HepG2 (cell line): ENCODE measurements around the gene SEMA7A. TPM values are rescaled to one million over a fixed set of nuclear protein-coding genes. Genes with fewer than 3 reads are reported as not detected.

ENCODE experiments used
- CCDC6 ChIP-seq: sonication (generic); formaldehyde crosslinking; IDR thresholded peaks from 2 replicates; pipeline ENCODE4 v1.8.1; 2022; ENCODE audit warnings: mild to moderate bottlenecking, missing genetic modification reagents, moderate library complexity
- FIP1L1 ChIP-seq: fragments of 200-400 bp; formaldehyde crosslinking; IDR thresholded peaks from 2 replicates; pipeline ENCODE4 v1.6.1; 2018; ENCODE audit warnings: low read depth, mild to moderate bottlenecking, low read length, moderate library complexity, borderline replicate concordance; ENCODE audit not compliant: insufficient read depth
- FOXM1 ChIP-seq: sonication (generic); formaldehyde crosslinking; IDR thresholded peaks from 2 replicates; pipeline ENCODE4 v1.5.0; 2020; ENCODE audit warnings: missing genetic modification reagents
- GTF3A ChIP-seq: sonication (generic); formaldehyde crosslinking; conservative IDR thresholded peaks from 2 replicates; pipeline ENCODE4 v1.4.0; 2020; ENCODE audit warnings: mild to moderate bottlenecking, missing genetic modification reagents
- IRX3 ChIP-seq: sonication (generic); formaldehyde crosslinking; IDR thresholded peaks from 2 replicates; pipeline ENCODE4 v1.8.1; 2023; ENCODE audit warnings: mild to moderate bottlenecking, low read depth, missing genetic modification reagents, borderline replicate concordance
- KAT7 ChIP-seq: IDR thresholded peaks from 2 replicates; pipeline ENCODE4 v1.6.1; 2018; ENCODE audit warnings: borderline replicate concordance, missing compliant biosample characterization
- KLF6 ChIP-seq: IDR thresholded peaks from 2 replicates; pipeline ENCODE4 v1.8.0; 2016; ENCODE audit warnings: missing biosample characterization, missing genetic modification reagents
- MBD4 ChIP-seq: IDR thresholded peaks from 2 replicates; pipeline ENCODE4 v1.6.1; 2012; ENCODE audit warnings: low read length, inconsistent platforms, borderline replicate concordance
- MYNN ChIP-seq: sonication (generic); formaldehyde crosslinking; IDR thresholded peaks from 2 replicates; pipeline ENCODE4 v1.4.0; 2020; ENCODE audit warnings: mild to moderate bottlenecking, low read depth, missing genetic modification reagents
- PITX1 ChIP-seq: sonication (generic); formaldehyde crosslinking; IDR thresholded peaks from 2 replicates; pipeline ENCODE4 v1.5.1; 2020; ENCODE audit warnings: mild to moderate bottlenecking, missing genetic modification reagents
- RELA ChIP-seq: sonication (generic); formaldehyde crosslinking; IDR thresholded peaks from 2 replicates; pipeline ENCODE4 v1.4.0; 2020; ENCODE audit warnings: missing genetic modification reagents
- TFDP1 ChIP-seq: IDR thresholded peaks from 2 replicates; pipeline ENCODE4 v1.6.1; 2016; ENCODE audit warnings: missing compliant biosample characterization, missing genetic modification reagents, borderline replicate concordance
- THAP7 ChIP-seq: sonication (generic); formaldehyde crosslinking; IDR thresholded peaks from 2 replicates; pipeline ENCODE4 v1.8.1; 2023; ENCODE audit warnings: mild to moderate bottlenecking, missing genetic modification reagents
- ZBTB43 ChIP-seq: sonication (generic); formaldehyde crosslinking; conservative IDR thresholded peaks from 2 replicates; pipeline ENCODE4 v1.4.0; 2020; ENCODE audit warnings: missing genetic modification reagents
- ZC3H13 ChIP-seq: sonication (generic); formaldehyde crosslinking; IDR thresholded peaks from 2 replicates; pipeline ENCODE4 v1.8.1; 2023; ENCODE audit warnings: mild to moderate bottlenecking, missing genetic modification reagents, moderate library complexity
- ZNF430 ChIP-seq: sonication (generic); formaldehyde crosslinking; IDR thresholded peaks from 2 replicates; pipeline ENCODE4 v1.9.0; 2021; ENCODE audit warnings: mild to moderate bottlenecking, missing genetic modification reagents
- ZNF460 ChIP-seq: sonication (generic); formaldehyde crosslinking; IDR thresholded peaks from 2 replicates; pipeline ENCODE4 v1.5.1; 2020; ENCODE audit warnings: missing genetic modification reagents, mild to moderate bottlenecking, borderline replicate concordance
- ZNF614 ChIP-seq: IDR thresholded peaks from 2 replicates; pipeline ENCODE4 v1.6.1; 2018; ENCODE audit warnings: missing biosample characterization, missing genetic modification reagents, inconsistent platforms, borderline replicate concordance
- ZNF691 ChIP-seq: sonication (generic); formaldehyde crosslinking; IDR thresholded peaks from 2 replicates; pipeline ENCODE4 v1.4.0; 2020; ENCODE audit warnings: missing genetic modification reagents, low read depth, mild to moderate bottlenecking, borderline replicate concordance
- ZNF710 ChIP-seq: sonication (generic); formaldehyde crosslinking; IDR thresholded peaks from 2 replicates; pipeline ENCODE4 v1.5.0; 2020; ENCODE audit warnings: mild to moderate bottlenecking, missing genetic modification reagents, borderline replicate concordance
- ZNF782 ChIP-seq: sonication (generic); formaldehyde crosslinking; IDR thresholded peaks from 2 replicates; pipeline ENCODE4 v1.4.0; 2020; ENCODE audit warnings: missing genetic modification reagents, mild to moderate bottlenecking, borderline replicate concordance
- polyA plus RNA-seq, 8 experiments: library from polyadenylated mRNA; depleted of rRNA in 3 of 8; stranded (reverse) in 7 of 8; unstranded in 1 of 8; fragments of >200 nt; fragmentation: Illumina TruSeq in 4 of 8; extraction: Trizol in 4 of 8; gene quantifications; 2 replicates each; pipeline versions ENCODE4 v1.2.1 to v1.2.3, GENCODE V29; 2011 to 2016; ENCODE audit warnings: low read depth in 4 of 8, missing spikeins in 1 of 8, mixed read lengths in 1 of 8; ENCODE audit not compliant: insufficient read depth in 1 of 8
- total RNA-seq, 5 experiments: library from RNA; depleted of rRNA; stranded (reverse); fragments of >200 nt; fragmentation: Illumina TruSeq; extraction: Trizol; gene quantifications; 2 replicates each; pipeline ENCODE4 v1.2.3, GENCODE V29; 2016; ENCODE audit warnings: low read depth in 1 of 5

The SEMA7A gene
- total and polyA plus RNA-seq, 2 of the 13 experiments (the other 11 are each of a cell fraction or from before 2014, with no cell fraction given) = 9.0 to 15.8 TPM

GRCh38 chr15:74433592-74434262, at the start of gene SEMA7A (continued):
- no peak for TF ChIP-seq ZNF614 (CRISPR knock-in tag)
- no peak for TF ChIP-seq PITX1 (CRISPR knock-in tag)
- no peak for TF ChIP-seq THAP7 (CRISPR knock-in tag)
- TF ChIP-seq FIP1L1 = no peak
- TF ChIP-seq KAT7 = no peak
- no peak for TF ChIP-seq ZC3H13 (CRISPR knock-in tag)
- TF ChIP-seq ZNF782 (CRISPR knock-in tag) = no peak
- no peak for TF ChIP-seq ZBTB43 (CRISPR knock-in tag)
- peak; percentile 51; the same call in 1 of the 2 replicates for TF ChIP-seq CCDC6 (CRISPR knock-in tag)
- no peak for TF ChIP-seq ZNF691
- TF ChIP-seq MBD4 = no peak
- no peak for TF ChIP-seq MYNN (CRISPR knock-in tag)
- peak; percentile 50 for TF ChIP-seq TFDP1 (CRISPR knock-in tag)
- 0 out of 2 replicates have a peak, but pooled peaks have one; percentile 65 for TF ChIP-seq IRX3 (CRISPR knock-in tag)
- no peak for TF ChIP-seq RELA (CRISPR knock-in tag)
- no peak for TF ChIP-seq ZNF710 (CRISPR knock-in tag)
- TF ChIP-seq ZNF430 (CRISPR knock-in tag) = no peak
- TF ChIP-seq KLF6 (CRISPR knock-in tag) = no peak
- no peak for TF ChIP-seq FOXM1 (CRISPR knock-in tag)
- peak; percentile 79; the same call in 1 of the 2 replicates for TF ChIP-seq GTF3A (CRISPR knock-in tag)
- TF ChIP-seq ZNF460 (CRISPR knock-in tag) = no peak
